ENCODE results near the gene MEIS1. TPM values are rescaled to one million over a fixed set of nuclear protein-coding genes. Genes with fewer than 3 reads are reported as not detected.

MEIS1 gene
- total and polyA plus RNA-seq, 2 donors (not counting 1 experiment from before 2014, with no cell fraction given), result 0.03 TPM; not detected in 1

DNA sequence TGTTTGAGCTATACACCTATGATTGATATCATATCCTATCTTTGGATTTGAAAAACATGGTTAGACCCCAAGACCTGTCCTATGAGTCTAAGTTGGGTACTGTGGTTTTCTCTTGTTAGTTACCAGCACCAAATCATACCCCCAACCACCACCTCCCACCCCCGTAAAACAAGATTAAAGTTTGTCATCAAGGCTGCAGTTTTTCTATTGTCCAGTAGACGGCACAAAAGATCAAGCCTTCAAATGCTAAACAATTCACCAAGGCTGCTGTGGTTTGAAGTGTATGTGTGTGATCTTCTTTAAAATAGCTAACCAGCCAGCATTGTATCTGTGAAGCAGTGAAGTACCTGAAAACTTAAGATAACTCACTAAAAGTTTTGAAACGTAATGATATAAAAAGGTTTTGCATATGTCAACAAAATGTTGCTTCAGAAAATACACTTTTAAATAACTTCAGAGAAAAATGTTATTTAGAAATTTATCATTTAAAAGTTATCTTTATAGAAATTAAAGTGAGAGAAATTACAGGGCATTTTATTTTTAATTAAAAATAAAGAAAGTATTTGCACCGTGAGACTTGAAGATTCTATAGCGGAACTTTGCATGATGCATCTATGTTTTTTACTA, 5.8 kb upstream of the MEIS1 start:
- ATAC-seq (ENCODE audit: low read depth) (no peak), DNase-seq (peak; percentile 25)
- no peak overlapping the region for H3K4me3 ChIP-seq (ENCODE audit: control extremely low read depth in 1 of 5, extremely low read depth in 1 of 5, insufficient read depth in 1 of 5, low read depth in 2 of 5, low read length in 4 of 5)
- Mint-ChIP-seq H3K27ac (no peak overlapping the region), H3K4me1 (peaks cover 16% of the 10 kb centered on the region), H3K27me3 (peaks cover 74% of the 10 kb centered on the region), H3K9me3 (ENCODE audit: insufficient read depth) (no peaks in the 10 kb centered on the region), H3K4me3 (no peak overlapping the region)
- H3K79me2 ChIP-seq (ENCODE audit: control insufficient read depth, insufficient read depth, low read length), result no peaks in the 10 kb centered on the region
- no peaks in the 10 kb centered on the region for H3K36me3 ChIP-seq (replicated peaks in 1 of 2; ENCODE audit: control extremely low read depth in 1 of 2, control insufficient read depth in 1 of 2, extremely low read depth in 1 of 2, insufficient read depth in 2 of 2, low read length in 1 of 2)
- H3K9ac ChIP-seq (ENCODE audit: low read length), result no peak overlapping the region
- no peak overlapping the region for H3K4me2 ChIP-seq (replicated peaks; ENCODE audit: low read depth, low read length, poor library complexity, severe bottlenecking)
- intact Hi-C loops (cut with micrococcal nuclease), result loop anchor here (5.0 kb wide), 1 partner anchor 1603 kb away; no protein-coding TSS in a partner anchor
- POLR2A ChIA-PET, result no interaction called here
- peaks cover 0 to 13% (median 0%) of the 10 kb centered on the region in 3 donors for H3K9me3 ChIP-seq (ENCODE audit: control extremely low read depth in 1 of 3, control insufficient read depth in 2 of 3, insufficient read depth in 1 of 3, low read length in 2 of 3)
- H3K27ac ChIP-seq (ENCODE audit: low read length in 2 of 2), result no peak overlapping the region
- H3K27me3 ChIP-seq (replicated peaks in 1 of 4; ENCODE audit: control extremely low read depth in 1 of 4, control insufficient read depth in 3 of 4, insufficient read depth in 4 of 4, low read length in 3 of 4), result peaks cover 0 to 49% (median 32%) of the 10 kb centered on the region in 4 experiments
- H4K20me1 ChIP-seq (ENCODE audit: control insufficient read depth, insufficient read depth, low read length, poor library complexity, severe bottlenecking), result no peaks in the 10 kb centered on the region
- CTCF ChIA-PET, result interaction anchor here (1.8 kb wide), 1 partner anchor 1412 kb away, joined by 5 read pairs; no protein-coding TSS in a partner anchor
- TF ChIP-seq, protein P1, sequence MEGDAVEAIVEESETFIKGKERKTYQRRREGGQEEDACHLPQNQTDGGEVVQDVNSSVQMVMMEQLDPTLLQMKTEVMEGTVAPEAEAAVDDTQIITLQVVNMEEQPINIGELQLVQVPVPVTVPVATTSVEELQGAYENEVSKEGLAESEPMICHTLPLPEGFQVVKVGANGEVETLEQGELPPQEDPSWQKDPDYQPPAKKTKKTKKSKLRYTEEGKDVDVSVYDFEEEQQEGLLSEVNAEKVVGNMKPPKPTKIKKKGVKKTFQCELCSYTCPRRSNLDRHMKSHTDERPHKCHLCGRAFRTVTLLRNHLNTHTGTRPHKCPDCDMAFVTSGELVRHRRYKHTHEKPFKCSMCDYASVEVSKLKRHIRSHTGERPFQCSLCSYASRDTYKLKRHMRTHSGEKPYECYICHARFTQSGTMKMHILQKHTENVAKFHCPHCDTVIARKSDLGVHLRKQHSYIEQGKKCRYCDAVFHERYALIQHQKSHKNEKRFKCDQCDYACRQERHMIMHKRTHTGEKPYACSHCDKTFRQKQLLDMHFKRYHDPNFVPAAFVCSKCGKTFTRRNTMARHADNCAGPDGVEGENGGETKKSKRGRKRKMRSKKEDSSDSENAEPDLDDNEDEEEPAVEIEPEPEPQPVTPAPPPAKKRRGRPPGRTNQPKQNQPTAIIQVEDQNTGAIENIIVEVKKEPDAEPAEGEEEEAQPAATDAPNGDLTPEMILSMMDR (IDR thresholded peaks at IDR 0.05), result peak; percentile 54
- no peak for TF ChIP-seq EZH2 (IDR thresholded peaks at IDR 0.05; ENCODE audit: borderline replicate concordance, insufficient read depth, low read depth, low read length, poor library complexity, severe bottlenecking)
- no peak overlapping the region for H2AFZ ChIP-seq (ENCODE audit: insufficient read depth, low read depth, low read length, poor library complexity, severe bottlenecking)
- WGBS (ENCODE audit: insufficient coverage), result no CpG with 5 or more reads among the region's 5 CpGs
- H3K4me1 ChIP-seq (ENCODE audit: control insufficient read depth in 2 of 2, insufficient read depth in 2 of 2, low read length in 2 of 2), result peaks cover 14 to 16% of the 10 kb centered on the region in 2 donors

Measured in B cell (primary cell).